Stimulated activated memory B cell treated with anti-CD40 and anti-IgM and Interleukin-4, amounts not matched to agents 10 μg/mL and 1 μg/mL and 100 μg/mL, for 72 hours (primary cell): ENCODE data around the gene SESN1.
A peak's percentile ranks its signal among the peaks of the same experiment; 100 is the strongest.

Experiments used
- ATAC-seq: fragments of 150-1000 bp; cut with Tn5 transposase; 2 replicates; pipeline ENCODE4 v1.10.0; 2021
- H3K27ac Mint-ChIP-seq: one replicate; pipeline ENCODE4 v1.8.0; 2022; ENCODE audit warnings: mild to moderate bottlenecking, mixed read lengths
- H3K27me3 Mint-ChIP-seq: one replicate; pipeline ENCODE4 v1.8.0; 2022; ENCODE audit warnings: mixed read lengths
- H3K36me3 Mint-ChIP-seq: one replicate; pipeline ENCODE4 v1.8.0; 2022; ENCODE audit warnings: mixed read lengths
- H3K4me1 Mint-ChIP-seq: one replicate; pipeline ENCODE4 v1.8.0; 2022; ENCODE audit warnings: mixed read lengths
- H3K4me3 Mint-ChIP-seq: one replicate; pipeline ENCODE4 v1.8.0; 2022; ENCODE audit warnings: mild to moderate bottlenecking, moderate library complexity, mixed read lengths
- H3K9me3 Mint-ChIP-seq: one replicate; pipeline ENCODE4 v1.8.0; 2022; ENCODE audit warnings: mixed read lengths

The SESN1 gene

DNA sequence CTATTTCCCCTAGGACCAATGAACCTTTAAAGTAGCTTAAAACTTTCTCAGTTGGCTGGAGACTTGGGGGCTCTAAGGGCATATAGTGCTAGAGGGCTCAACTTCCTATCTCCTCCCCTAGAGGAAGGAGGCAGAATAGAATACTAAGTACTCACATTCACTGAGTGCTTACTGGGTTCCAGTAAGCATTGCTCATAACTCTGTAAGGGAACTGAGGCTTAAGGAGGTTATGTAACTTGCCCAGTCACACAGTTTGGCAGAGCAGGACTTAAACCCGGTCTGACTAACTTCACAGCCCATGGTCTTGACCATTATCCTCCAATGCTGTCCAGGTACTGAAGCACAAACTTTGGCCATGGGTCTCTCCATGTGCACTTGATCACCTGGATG lies 12.5 kb downstream of the SESN1 start:
- Mint-ChIP-seq H3K4me1 (peaks cover 2% of the 10 kb centered on the region), H3K27me3 (no peaks in the 10 kb centered on the region), H3K36me3 (peaks cover 2% of the 10 kb centered on the region), H3K9me3 (no peaks in the 10 kb centered on the region), H3K4me3 (no peak overlapping the region), H3K27ac (no peak overlapping the region)
- ATAC-seq = no peak

- no peaks in the 10 kb centered on the region for H3K36me3 Mint-ChIP-seq
- no peaks in the 10 kb centered on the region for H3K27me3 Mint-ChIP-seq
- H3K27ac Mint-ChIP-seq = no peak overlapping the region
- H3K4me3 Mint-ChIP-seq = no peak overlapping the region
- H3K9me3 Mint-ChIP-seq = no peaks in the 10 kb centered on the region
- no peak for ATAC-seq
- no peaks in the 10 kb centered on the region for H3K4me1 Mint-ChIP-seq
Observed at GRCh38 chr6:109081516-109082187, 13.0 kb downstream of the SESN1 start.

DNA sequence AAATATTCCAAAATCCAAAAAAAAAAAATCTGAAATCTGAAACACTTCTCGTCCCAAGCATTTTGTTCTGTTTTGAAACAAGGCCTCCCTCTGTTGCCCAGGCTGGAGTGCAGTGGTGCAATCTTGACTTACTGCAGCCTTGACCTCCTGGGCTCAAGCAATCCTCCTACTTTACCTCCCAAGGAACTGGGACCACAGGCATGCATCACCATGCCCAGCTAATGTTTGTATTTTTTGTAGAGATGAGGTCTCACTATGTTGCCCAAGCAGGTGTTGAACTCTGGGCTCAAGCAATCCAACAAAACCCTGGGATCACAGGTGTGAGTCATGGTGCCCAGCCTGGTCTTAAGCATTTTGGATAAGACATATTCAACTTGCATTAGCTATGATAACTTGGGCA lies 13.6 kb downstream of the SESN1 start:
- no peak for ATAC-seq
- Mint-ChIP-seq H3K36me3 (no peaks in the 10 kb centered on the region), H3K9me3 (no peaks in the 10 kb centered on the region), H3K4me3 (no peak overlapping the region), H3K27ac (no peak overlapping the region), H3K27me3 (no peaks in the 10 kb centered on the region), H3K4me1 (no peaks in the 10 kb centered on the region)

GRCh38 chr6:109079981-109080380 lies 14.7 kb downstream of the SESN1 start:
- Mint-ChIP-seq H3K4me3 (no peak overlapping the region), H3K27ac (no peak overlapping the region), H3K9me3 (no peaks in the 10 kb centered on the region), H3K27me3 (no peaks in the 10 kb centered on the region), H3K36me3 (no peaks in the 10 kb centered on the region), H3K4me1 (no peaks in the 10 kb centered on the region)
- ATAC-seq = no peak

DNA sequence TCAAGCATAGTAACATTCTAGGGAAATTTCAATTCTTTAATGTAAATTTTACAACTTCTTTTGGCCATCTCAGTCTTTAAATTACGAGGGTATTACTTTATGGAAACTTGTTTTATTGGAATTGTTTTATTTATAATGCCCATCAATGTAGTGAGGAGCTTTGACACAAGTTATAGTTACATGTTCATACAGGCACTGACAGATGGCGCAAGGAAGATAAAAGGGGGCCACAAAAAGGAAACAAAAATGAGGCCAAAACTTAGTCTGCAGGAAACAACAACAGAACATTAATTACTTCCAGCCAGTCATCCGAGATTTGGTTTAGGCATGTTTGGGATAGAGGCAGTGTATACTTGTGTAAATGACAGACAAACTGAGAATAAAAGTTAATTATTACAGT lies 18.3 kb downstream of the SESN1 start:
- H3K9me3 Mint-ChIP-seq = no peaks in the 10 kb centered on the region
- H3K36me3 Mint-ChIP-seq = no peaks in the 10 kb centered on the region
- H3K27me3 Mint-ChIP-seq = no peaks in the 10 kb centered on the region
- no peak for ATAC-seq
- no peak overlapping the region for H3K27ac Mint-ChIP-seq
- H3K4me3 Mint-ChIP-seq = no peak overlapping the region
- no peaks in the 10 kb centered on the region for H3K4me1 Mint-ChIP-seq

DNA sequence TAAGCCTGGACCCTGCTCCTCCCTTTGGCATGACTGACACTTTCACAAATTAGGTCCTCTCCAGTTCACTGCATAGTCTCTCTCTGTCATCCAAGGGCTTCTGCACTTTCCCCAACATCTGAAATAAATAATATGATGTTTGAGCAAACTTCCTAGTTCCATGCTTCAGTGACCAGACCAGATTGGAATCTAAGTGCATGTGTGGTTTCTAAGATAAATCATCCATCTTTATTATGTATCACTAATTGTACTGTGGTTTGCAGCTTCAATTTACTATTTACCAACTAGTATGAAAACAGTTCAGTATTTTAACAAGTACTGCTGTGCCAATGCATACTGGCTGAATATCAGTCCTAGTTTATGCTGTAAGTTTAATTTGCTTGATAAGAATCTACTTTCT lies 18.7 kb downstream of the SESN1 start:
- H3K27ac Mint-ChIP-seq = no peak overlapping the region
- no peak overlapping the region for H3K4me3 Mint-ChIP-seq
- ATAC-seq = no peak
- no peaks in the 10 kb centered on the region for H3K36me3 Mint-ChIP-seq
- H3K27me3 Mint-ChIP-seq = no peaks in the 10 kb centered on the region
- H3K4me1 Mint-ChIP-seq = no peaks in the 10 kb centered on the region
- no peaks in the 10 kb centered on the region for H3K9me3 Mint-ChIP-seq

GRCh38 chr6:109074133-109074415 lies 20.6 kb downstream of the SESN1 start:
- no peaks in the 10 kb centered on the region for H3K27me3 Mint-ChIP-seq
- H3K4me3 Mint-ChIP-seq = no peak overlapping the region
- H3K4me1 Mint-ChIP-seq = no peaks in the 10 kb centered on the region
- H3K27ac Mint-ChIP-seq = no peak overlapping the region
- no peaks in the 10 kb centered on the region for H3K36me3 Mint-ChIP-seq
- no peaks in the 10 kb centered on the region for H3K9me3 Mint-ChIP-seq
- ATAC-seq = no peak

DNA sequence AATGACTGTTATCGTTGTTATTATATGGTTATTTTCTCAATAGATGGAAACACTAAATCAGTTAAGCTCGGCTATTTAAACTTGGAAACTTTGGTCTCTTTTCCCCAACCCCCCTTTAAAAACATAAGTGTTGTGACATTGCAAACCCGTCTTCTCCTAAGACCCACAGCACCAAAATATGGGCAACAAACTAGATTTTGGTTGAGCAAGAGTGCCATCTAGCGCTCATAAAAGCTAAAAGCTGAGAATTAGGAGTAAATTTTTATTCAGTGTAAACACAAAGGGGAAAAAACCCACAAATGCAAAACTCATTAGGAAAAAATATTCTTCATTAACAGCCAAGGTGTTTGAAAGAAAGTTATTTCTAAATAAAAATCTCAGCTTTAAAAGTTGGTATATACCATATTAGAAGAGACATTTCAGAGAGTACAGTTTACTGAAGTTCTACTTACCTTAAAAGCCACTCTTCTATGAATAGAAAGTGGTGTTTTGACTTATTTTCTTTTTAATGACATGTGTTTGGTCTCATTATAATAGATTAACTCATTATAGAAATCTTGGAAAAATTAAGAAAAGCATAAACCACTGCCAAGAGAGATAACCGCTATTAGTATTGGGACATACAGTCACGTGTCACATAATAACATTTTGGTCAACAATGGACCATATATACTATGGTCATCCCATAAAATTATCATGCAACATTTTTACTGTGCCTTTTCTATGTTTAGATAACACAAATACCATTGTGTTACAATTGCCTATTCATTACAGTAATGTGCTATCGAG lies 21.1 kb downstream of the SESN1 start:
- Mint-ChIP-seq H3K9me3 (no peaks in the 10 kb centered on the region), H3K36me3 (no peaks in the 10 kb centered on the region), H3K4me3 (no peak overlapping the region), H3K27me3 (no peaks in the 10 kb centered on the region), H3K27ac (no peak overlapping the region), H3K4me1 (no peaks in the 10 kb centered on the region)
- peak; percentile 51 for ATAC-seq

DNA sequence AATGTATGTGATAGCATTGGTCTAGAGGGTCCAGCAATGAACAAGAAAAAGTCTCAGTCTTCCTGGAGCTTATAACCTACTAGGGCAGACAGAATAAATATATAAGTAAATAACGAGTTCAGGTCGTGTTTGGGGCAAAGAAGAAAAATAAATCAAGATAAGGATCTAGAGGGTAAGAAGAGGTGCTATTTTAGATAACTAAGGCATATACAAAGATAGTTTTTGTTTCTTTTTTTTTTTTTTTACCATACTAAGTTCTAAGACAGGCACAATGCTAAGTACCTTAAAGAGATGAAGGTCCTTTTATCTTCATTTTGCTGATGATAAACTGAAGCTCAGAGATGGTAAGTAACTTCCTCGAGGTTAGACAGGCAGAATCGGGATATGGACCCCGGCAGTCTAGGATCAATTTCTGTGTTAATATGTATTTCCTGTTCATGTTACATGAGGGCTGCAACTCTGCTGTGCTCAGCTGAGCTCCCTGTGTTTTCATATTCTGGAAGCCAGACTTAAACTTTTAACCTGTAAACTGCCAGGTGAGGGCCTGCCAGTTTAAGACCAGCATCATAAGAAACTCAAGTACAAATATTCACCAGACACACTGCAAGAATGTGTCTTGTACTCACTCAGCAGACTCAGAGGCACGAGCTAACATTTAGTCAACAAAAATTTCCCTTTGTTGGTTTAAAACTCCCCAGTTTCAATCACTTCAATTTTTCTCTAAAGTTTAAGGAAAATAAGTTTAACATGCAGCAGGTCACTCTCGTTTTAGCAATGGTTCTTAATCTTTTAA lies 23.3 kb downstream of the SESN1 start:
- no peaks in the 10 kb centered on the region for H3K9me3 Mint-ChIP-seq
- no peaks in the 10 kb centered on the region for H3K4me1 Mint-ChIP-seq
- H3K27me3 Mint-ChIP-seq = no peaks in the 10 kb centered on the region
- no peak for ATAC-seq
- no peak overlapping the region for H3K27ac Mint-ChIP-seq
- H3K4me3 Mint-ChIP-seq = no peak overlapping the region
- no peaks in the 10 kb centered on the region for H3K36me3 Mint-ChIP-seq

- H3K4me3 Mint-ChIP-seq = no peak overlapping the region
- H3K27ac Mint-ChIP-seq = no peak overlapping the region
- H3K27me3 Mint-ChIP-seq = no peaks in the 10 kb centered on the region
- no peaks in the 10 kb centered on the region for H3K36me3 Mint-ChIP-seq
- no peaks in the 10 kb centered on the region for H3K4me1 Mint-ChIP-seq
- H3K9me3 Mint-ChIP-seq = no peaks in the 10 kb centered on the region
- no peak for ATAC-seq
Observed at GRCh38 chr6:109069746-109070145, 24.9 kb downstream of the SESN1 start.

- Mint-ChIP-seq H3K9me3 (no peaks in the 10 kb centered on the region), H3K36me3 (no peaks in the 10 kb centered on the region), H3K27ac (no peak overlapping the region), H3K4me1 (peaks cover 23% of the 10 kb centered on the region), H3K4me3 (no peak overlapping the region), H3K27me3 (no peaks in the 10 kb centered on the region)
- no peak for ATAC-seq
Observed at GRCh38 chr6:109062767-109063352, 31.8 kb downstream of the SESN1 start.

- ATAC-seq = no peak
- Mint-ChIP-seq H3K27ac (no peak overlapping the region), H3K4me1 (peaks cover 23% of the 10 kb centered on the region), H3K36me3 (no peaks in the 10 kb centered on the region), H3K4me3 (no peak overlapping the region), H3K9me3 (no peaks in the 10 kb centered on the region), H3K27me3 (no peaks in the 10 kb centered on the region)
Observed at GRCh38 chr6:109062216-109062615, 32.4 kb downstream of the SESN1 start.

DNA sequence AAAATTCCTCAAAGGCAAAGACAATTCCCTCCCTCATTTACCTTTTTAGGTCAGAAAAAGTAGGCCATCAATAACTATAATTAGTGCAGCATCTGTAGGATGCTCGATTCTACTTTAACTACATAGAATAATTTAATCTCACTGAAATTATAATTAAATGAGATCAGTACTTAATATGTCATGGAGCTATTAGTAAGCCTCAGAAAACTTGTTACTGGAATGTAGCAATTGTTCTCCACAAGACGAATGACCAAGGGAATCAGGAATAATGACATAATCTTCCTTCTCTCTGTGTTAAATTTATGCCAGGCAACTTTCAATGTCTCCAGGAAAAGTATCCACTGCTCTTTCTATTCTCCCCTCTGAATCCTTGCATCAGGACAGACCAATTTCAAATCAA lies 34.1 kb downstream of the SESN1 start:
- Mint-ChIP-seq H3K9me3 (no peaks in the 10 kb centered on the region), H3K36me3 (no peaks in the 10 kb centered on the region), H3K4me1 (peaks cover 23% of the 10 kb centered on the region), H3K27me3 (no peaks in the 10 kb centered on the region), H3K4me3 (no peak overlapping the region), H3K27ac (no peak overlapping the region)
- no peak for ATAC-seq

GRCh38 chr6:109059571-109060021 lies 35.0 kb downstream of the SESN1 start:
- no peaks in the 10 kb centered on the region for H3K27me3 Mint-ChIP-seq
- H3K4me1 Mint-ChIP-seq = peaks cover 23% of the 10 kb centered on the region
- no peaks in the 10 kb centered on the region for H3K36me3 Mint-ChIP-seq
- H3K9me3 Mint-ChIP-seq = no peaks in the 10 kb centered on the region
- H3K27ac Mint-ChIP-seq = peak overlapping the region; percentile 36
- ATAC-seq = peak; percentile 76
- H3K4me3 Mint-ChIP-seq = peak overlapping the region; percentile 6

DNA sequence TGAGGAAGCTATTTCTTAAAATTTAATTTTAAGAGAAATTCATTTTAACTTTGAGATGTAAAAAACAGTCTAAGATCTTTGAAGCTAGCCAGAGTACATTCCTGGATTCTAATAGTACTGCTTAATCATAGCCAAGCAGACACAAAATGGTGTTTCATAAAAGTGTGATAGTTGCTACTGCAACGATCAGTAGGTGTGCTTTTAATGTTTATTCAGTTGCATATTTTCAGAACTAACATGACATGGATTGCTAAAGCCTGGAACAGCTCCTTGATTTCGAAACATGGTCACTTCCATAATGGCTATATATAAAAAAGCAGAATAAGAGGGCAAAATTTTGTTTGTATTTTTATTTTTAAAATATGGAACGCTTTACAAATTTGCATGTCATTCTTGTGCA lies 35.5 kb downstream of the SESN1 start:
- Mint-ChIP-seq H3K4me1 (peaks cover 19% of the 10 kb centered on the region), H3K27ac (peak overlapping the region; percentile 36), H3K4me3 (no peak overlapping the region), H3K36me3 (no peaks in the 10 kb centered on the region), H3K27me3 (no peaks in the 10 kb centered on the region), H3K9me3 (no peaks in the 10 kb centered on the region)
- no peak for ATAC-seq
